AML-193 (cell line): ENCODE results near the gene SLC25A5.
"Not testable (repeated sequence)": the region's sequence is repeated elsewhere in the genome, so short reads cannot be mapped to it uniquely, and the experiment has no call there.

Experiments
- DNase-seq, 2 experiments: peaks; one replicate each; lab custom pipeline; 2025; lab: John Stamatoyannopoulos, UW

Gene SLC25A5

DNA sequence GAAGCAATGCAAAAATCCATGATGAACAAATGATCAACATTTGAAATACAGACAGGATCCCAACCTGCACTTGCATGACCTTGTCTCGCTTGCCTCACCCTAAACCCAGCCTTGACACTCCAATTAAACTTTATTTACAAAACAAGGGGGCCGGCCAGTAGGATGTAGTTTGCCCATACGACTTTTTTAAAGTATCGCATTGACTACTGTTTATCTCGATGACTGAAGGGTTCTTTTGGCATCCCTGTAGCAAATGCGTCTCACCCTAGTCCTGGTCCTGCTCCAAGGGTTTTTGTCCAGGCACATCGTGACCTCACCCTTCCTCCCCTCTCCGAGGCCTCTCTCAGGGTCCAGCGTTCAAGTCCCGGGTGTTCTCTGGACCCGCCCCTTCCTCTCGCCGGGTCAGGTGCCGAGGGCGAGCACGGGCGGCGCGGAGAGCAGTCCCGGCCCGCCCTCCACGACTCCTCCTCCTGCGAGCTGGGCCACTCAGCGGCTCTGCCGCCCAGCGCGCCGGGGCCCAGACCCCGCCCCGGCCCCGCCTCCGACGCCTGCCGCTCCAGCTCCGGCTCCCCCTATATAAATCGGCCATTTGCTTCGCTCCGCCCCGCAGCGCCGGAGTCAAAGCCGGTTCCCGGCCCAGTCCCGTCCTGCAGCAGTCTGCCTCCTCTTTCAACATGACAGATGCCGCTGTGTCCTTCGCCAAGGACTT lies at the start of gene SLC25A5:
SLC25A5 (plus strand) TSS at position 603 of the 709 bp plus-strand sequence; CDS start at position 675, 72 bp downstream.
- DNase-seq: peak; percentile 59 to 73

DNA sequence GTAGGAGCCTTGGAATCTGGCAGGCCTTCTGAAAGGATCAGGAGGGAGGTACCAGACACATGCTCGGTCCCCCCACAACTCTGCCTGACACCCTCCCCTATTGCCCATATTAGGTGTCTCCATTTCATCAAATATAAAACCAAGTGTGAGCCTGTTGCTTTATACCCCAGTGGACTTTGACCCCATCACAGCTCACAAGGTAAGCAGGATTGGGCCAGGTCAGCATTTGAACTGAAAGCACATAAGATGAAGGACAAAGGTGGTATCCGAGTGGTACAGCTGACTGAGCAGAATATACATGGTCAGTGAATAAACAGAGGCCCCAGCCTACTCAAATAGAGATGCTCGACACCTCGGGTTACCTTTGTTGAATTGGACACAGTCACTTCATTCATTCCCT lies 49.1 kb upstream of the SLC25A5 start:
- DNase-seq: no peak

DNA sequence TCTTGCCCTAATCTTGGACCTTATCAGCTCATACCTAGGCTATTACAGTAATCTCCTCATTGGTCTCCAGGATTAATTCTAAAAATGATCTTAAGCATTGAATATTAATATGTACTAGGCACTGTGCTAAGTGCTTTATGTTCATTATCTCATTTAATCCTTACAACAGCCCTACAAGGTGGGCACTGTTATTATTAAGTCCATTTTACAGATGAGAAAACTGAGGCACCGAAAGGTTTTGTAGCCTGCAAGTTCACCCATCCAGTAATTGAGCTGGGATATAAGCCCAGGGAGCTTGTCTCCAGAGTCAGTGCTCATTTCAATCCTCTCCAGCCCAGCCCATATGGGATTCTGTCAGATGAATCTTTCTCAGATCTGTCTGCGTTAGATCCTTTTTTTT lies 48.3 kb upstream of the SLC25A5 start:
- DNase-seq: no peak

DNA sequence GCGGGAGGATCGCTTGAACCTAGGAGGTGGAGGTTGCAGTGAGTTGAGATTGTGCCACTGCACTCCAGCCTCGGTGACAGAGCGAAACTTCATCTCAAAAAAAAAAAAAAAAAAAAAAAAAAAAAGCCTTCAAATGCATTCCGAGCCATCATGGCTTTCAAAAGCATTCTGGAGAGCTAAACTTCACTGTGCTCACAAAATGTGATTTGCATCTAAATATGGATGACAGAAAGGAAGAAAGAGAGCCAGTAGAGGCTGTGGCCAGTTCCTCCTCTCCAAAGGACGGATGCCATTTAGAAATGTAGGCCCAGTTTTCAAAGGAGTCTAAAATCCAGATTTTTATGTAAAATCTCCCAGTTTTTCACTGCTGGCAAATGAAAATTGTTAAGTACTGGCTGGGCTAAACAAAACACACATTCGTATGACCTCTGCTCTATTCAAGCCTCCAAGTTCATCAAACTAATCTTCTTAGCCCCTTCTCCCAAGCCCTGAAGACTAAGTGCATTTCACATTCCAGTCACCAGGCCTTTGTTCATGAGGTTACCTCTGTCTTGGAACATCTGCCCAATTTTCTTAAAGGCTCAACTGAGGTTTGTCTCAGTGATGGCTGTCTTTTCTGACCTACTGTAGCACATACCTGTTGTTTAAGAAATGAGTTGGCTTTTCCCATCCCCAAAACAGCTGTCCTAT lies 47.1 kb upstream of the SLC25A5 start:
- no peak for DNase-seq

DNA sequence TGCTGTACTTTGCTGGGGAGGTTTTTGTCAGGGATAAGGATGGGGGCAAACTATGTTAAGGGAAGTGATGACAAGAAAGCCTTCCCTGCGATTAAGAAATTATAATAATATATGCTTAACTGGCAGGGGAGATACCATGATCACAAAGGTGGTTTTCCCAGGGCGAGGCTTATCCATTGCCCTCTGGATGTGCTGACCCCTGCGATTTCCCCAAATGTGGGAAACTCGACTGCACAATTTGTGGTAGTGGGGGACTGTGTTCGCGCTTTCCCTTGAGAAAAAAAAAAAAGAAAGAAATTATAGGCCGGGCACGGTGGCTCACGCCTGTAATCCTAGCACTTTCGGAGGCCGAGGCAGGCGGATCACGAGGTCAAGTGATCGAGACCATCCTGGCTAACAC lies 44.6 kb upstream of the SLC25A5 start:
- DNase-seq: no peak

DNA sequence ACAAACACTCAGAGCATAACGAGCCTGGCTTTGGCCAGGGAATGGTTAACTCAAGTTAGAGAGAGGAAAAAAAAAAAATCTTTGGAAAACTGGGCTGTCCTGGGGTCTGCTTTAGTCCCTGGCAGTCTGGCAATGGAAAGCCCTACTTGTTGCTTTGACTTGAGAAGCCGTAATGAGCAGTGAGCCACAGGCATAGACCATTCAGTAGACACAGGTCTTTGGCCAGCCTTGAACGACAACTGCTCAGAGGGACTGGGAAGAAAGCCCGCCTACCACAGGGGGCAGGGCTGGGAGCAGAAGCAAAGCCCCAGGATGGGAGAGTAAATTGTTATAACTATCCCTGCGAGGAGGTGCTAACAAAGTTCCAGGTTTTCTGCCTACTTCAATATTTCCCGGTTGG lies 43.2 kb upstream of the SLC25A5 start:
- no peak for DNase-seq

DNA sequence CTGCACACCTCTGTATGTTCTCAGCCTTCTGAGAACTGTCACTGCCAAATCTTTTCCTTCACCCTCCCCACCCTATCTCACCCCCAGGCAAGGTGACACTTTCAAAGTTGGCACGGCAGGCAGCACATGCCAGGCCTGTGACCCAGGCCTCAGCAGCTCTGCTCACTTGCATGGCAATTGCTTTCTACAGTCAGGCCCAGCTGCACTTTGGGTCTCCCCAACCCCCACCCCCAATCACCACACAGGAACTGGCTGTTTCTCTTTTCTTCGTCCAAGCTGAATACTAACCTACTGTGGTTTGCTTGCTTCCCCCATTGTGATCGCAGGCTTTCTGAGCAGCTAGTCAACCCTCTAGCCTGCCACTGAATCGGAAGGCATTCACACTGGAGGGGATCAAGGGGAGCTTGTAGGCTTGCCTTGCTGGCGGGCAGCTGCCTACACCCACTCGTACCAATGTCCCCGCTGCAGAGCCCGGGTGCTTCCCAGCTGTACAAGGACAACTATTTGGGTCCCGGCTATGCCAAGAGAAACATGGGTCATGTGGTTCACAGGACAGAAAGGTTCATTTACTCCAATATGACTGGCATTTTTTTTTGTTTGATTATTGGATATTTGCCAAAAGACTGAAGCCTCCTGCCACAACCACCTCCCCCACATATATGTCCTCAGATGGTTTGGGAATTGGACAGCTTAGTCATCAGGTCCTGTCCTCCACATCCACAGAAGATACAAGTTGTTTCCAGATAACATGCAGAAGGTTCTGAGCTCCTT lies 41.0 kb upstream of the SLC25A5 start:
- DNase-seq: peak; percentile 24 to 49

DNA sequence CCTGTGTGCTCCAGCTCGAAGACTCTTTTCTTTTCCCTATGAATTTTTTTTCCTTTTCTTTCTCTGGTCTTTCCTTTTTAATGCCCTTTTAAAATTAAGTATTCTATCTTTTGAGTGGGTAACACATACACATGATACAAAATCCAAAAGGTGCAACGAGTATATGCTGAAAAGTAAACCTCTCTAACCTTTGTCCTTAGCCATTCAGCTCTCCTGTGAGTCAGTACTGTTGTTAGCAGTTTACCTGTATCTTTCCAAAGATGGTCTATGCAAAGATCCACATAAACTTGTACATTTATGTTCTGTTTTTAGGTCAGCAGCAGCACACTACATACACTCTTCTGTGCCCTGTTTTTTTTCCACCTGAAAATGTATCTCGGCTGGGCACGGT lies 40.5 kb upstream of the SLC25A5 start:
- DNase-seq: no peak

DNA sequence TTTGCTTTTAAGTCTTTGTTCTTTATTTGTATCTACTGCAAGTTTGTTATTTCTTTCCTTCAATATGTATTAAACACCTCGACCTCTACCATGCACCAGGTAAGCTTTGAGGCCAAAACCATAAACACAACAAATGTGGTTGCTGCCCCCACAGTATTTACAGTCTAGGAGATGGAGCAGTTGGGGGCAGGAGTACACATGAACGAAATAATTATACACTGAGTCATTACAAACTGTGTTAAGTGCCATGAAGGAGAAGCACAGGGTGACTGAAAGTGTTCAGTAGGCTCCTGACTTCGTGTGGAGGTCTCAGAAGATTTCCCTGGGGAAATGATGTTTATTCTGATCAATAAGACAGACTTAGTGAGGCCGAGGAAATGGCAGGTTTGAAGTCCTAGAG lies 38.8 kb upstream of the SLC25A5 start:
- no peak for DNase-seq

DNA sequence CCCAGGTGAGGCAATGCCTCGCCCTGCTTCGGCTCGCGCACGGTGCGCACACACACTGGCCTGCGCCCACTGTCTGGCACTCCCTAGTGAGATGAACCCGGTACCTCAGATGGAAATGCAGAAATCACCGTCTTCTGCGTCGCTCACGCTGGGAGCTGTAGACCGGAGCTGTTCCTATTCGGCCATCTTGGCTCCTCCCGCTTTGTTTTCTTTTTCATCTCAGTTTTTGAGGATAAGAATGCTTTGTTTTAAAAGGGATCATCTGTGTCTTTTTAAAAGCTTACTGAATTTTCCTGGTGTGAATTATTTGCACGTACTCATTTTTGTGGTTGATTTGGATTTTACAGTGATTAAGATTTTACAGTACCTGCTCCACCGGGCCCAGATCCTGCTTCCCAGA lies 26.9 kb upstream of the SLC25A5 start:
- not testable (repeated sequence) for DNase-seq

DNA sequence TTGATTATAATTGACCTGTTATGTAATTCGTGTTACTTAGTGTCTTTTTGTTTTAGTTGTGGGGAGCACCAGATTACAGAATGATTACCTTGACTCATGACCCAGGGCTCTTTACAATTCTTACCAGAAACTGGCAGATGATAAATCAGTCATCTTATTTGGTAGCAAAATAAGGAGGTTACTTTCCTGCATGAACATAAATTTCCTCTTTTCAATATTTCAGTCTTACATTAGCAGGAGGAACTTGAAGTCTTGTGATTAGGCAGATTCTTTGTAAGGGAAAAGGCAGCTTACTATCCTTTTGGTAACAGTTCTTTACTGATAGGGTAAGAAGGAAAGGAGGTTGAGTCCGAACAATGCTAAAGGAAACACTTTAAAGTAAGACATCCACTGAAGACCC lies 26.0 kb upstream of the SLC25A5 start:
- no peak for DNase-seq

DNA sequence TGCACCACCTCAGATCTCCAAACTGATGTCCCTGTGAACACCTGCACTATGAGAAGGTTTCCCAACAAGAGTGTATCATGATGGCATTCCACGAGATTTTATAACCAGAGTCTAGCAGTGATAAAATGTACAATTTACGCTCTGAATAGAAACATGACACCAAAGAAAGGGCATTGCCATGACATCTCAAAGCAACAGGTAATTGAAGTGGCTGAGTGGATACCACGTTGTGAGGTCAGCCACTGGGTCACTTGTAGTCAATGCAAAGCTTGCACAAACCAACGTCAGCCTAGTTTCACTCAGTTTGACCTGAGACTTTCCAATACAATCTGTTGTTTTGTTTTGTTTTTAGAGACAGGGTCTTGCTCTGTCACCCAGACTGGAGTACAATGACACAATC lies 15.0 kb upstream of the SLC25A5 start:
- no peak for DNase-seq

DNA sequence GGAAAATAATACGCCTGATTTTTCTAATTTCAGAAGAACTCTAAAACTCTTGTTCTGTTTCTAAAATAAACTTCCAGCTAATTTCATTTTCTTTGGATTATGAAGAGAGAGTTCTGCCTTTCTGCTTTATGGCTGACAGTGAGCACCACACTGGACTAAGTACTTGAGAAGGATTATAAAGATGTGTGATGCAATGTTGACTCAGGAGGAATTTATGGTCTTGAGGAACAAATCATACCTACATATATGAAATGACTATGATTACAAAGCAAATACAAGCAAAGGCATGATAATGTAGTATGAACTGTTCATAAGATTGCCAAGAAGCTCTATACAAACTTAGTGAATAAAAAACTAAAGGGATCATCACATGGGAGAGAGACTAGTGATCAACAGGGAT lies 13.0 kb upstream of the SLC25A5 start:
- no peak for DNase-seq

DNA sequence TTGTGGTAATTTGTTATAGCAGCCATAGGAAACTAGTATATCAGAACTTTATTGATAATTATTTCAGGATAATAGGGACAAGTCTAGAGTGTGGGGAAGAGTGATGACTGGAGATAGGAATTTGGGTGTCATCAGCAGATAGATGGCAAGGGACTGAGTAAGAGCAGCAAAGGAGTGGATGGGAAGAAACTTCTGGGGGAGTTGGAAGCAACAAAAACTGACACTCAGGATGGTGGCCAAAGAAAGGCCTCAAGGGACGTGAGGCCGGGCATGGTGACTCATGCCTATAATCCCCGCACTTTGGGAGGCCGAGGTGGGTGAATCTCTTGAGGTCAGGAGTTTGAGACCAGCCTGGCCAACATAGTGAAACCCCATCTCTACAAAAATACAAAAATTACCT lies 9.1 kb upstream of the SLC25A5 start:
- DNase-seq: no peak

DNA sequence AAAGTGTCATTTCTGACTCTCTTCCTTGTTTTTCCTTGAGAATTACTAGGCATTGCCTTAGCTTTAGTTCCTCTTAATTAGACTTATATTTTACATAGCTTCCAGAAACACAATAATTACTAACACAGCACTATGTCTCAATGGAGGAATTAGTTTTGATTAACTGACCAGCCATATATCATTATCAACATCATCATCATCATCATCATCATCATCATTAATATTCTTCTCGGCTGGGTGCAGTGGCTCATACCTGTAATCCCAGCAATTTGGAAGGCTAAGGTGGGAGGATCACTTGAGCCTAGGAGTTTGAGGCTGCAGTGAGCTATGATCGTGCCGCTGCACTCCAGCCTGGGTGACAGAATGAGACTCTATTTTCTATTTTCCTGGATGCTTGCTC lies 2.7 kb upstream of the SLC25A5 start:
- DNase-seq: no peak

DNA sequence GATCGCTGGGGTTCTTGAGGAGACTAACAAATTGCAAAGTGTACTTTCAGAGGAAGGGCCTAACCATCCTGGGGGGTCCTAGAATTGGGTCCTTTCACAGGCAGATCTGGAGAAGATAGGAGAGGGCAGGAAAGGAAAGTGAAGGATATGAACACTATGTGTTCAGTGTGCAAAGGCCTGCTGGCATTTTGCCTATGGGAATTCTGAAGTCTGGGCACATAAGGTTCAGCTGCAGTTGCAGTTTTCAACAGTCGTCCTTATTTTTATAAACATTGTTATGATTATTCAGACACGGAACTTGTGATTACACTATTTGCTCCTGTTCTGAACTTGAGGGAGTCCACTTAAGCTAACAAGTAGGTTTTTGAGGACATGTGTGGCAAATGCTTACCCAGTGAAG lies 1.3 kb upstream of the SLC25A5 start:
- no peak for DNase-seq

DNA sequence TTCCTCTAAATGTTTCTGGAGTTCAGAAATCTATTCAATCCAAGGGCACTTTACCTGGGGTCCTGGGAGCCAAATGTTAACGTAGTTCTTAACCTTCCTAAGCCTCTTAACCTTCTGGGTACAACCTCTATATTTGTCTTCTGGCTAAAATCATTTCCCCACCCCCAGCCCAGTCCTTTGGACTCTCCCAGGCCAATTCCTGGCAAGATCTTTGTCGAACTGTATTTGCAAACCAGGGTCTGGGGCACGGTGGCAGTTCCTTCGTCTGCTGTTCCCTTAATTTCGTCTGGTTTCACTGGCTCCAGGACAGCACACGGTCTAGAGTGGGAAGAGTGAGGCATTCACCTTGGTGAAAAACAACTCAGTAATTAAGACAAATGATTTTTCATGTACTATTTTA lies 811 bp upstream of the SLC25A5 start:
- DNase-seq: no peak

DNA sequence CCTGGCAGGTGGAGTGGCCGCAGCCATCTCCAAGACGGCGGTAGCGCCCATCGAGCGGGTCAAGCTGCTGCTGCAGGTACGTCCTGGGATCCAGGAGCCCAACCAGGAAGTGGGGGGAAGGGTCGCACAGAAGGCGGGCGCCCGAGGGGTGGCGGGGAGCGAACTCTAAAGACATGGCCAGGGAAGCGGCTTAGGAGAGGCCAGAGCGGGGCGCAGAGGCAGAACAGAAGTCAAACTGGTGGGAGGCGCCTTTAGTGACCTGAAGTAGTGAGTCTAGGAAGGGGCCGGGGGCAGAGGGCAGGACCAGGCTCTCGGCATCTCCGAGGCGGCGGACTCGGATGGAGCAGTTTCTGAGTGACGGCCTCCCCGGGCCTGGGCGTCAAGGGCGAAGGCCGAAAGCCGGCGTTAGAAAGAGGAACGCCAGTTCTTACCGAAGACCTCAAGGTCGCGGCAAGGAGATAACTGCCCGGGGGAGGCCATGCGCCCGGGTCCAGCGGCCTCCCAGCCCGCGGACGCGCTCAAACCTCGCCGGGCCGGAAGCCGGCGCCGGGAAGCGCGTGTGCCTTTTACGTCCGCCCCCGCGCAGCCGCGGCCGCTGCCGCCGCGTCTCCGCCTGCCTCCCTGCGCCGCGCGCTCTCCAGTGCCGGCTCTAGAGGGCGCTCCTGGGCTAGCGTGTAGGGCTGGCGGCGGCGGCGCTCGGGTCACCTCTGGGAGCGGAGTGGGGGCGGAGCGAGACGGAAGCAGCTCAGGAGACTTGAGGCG lies 488 bp downstream of the SLC25A5 start:
- DNase-seq: peak; percentile 45 to 53

DNA sequence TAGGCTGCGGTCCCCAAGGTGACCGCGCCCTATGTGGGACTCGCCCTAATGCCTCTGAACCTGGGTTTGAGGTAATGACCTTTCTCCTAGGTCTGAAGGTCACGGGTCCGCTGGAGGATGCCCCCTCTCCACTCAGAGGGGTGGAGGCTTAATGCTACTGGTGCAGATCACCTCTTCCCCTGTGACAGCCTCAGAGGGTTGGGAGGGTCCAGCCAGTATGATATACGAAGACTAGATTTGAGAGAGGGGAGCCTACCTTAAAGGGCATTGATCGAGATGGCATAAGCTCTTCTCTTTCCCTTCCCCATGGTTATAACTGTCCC lies 1.0 kb downstream of the SLC25A5 start:
- no peak for DNase-seq

DNA sequence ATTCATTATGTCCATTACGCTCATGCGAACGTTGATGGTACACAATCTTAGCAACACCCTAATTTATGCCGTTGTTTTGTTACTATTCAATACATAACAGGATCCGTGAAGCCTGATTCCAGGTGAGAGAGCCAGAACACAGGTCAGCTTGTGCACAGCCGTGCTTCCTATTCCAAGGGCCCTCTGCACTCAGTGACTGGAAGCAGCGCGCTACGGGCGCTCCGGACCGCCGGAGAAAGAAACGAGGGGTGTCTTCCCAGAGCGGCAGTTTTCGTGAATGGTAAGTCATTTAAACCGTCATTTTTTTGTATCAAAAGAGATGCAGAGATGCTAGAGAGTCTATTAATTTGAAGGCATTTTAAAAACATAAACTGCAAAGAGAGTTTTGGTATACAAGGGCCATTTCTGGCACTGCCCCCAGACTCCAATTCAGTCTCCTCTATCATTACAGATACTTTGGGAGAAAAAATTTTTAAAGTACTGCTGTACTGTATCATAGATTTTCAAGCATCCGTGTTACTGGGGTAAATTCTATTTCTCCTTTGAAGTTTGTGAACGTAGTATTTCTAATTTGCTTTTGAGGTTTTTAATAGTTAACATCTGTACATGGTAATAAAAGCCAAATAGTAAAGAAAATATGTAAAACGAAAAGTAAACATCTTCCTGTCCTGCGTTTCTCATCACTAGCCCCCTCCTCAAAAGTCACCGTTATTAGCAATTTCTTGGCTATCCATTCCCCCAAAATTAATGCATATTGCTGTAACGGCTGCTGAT lies 6.6 kb downstream of the SLC25A5 start:
- no peak for DNase-seq

DNA sequence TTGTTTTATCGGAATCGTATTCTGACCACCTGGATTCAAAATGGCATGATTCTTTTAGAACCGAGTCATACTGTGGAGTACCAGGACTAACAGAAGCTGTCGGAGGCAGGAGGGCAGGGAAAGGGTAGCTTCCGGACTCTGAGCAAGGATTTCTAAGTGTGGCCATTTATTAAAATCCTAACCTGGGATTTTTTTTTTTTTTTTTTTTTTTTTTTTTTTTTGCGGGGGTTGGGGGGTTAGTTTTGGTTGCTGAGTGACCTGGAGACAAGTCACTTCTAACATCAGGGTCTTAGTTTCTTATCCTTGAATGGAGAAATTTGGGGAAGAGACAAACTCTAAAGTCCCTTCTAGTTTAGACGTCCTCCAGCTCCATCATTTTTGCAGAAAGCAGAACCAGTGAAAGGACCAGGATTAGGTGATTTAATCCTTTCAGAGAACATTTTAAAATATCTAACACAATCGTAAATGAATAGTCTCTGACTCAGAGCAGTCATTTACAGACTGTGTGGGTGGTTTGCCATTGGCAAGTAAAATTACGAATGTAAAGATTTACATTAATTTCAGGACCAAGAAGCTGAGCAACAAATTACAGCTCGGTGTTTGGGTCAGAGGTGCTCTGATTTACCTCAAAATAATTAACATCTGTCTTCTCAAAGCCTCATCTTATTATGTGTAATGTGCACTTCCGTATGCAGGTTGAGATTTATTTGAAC lies 7.3 kb downstream of the SLC25A5 start:
- no peak for DNase-seq
